PFSK-1 (cell line): ENCODE measurements around the gene GNB5.

Experiments used
- POLR2AphosphoS5 ChIP-seq: IDR thresholded peaks from 2 replicates; pipeline ENCODE4 v1.6.1; 2012; ENCODE audit warnings: low read depth, mild to moderate bottlenecking, control low read depth, low read length, moderate library complexity
- TAF1 ChIP-seq: IDR thresholded peaks from 2 replicates; pipeline ENCODE4 v1.6.1; 2012; ENCODE audit warnings: low read length, control low read depth, borderline replicate concordance; ENCODE audit not compliant: insufficient read depth

GRCh38 chr15:52083603-52084002 is 107.6 kb downstream of the GNB5 start:
- TF ChIP-seq POLR2AphosphoS5 (no peak), TAF1 (no peak)
